Activated CD4-positive, alpha-beta memory T cell treated with anti-CD3 and anti-CD28 coated beads, Interleukin-2, amount 10 ng/mL, durations not matched to agents 7 days and 5 days (primary cell): ENCODE results near the gene CCDC78. TPM values are rescaled to one million over a fixed set of nuclear protein-coding genes. Genes with fewer than 3 reads are reported as not detected.

Source experiments
- CTCF ChIA-PET: fragments of 350-600 bp; sonication (Branson Sonifier 250); formaldehyde crosslinking; loops from one replicate; lab custom pipeline; 2021; ENCODE audit warnings: antibody characterized with exemption, inconsistent platforms; lab: Charles Lee
- POLR2A ChIA-PET: fragments of 350-600 bp; sonication (Branson Sonifier 250); formaldehyde crosslinking; loops from one replicate; lab custom pipeline; 2021; ENCODE audit warnings: antibody characterized with exemption; lab: Charles Lee
- DNase-seq: peaks from one replicate; pipeline ENCODE4 v3.0.0-alpha.2; 2020
- H3K27ac Mint-ChIP-seq: one replicate; pipeline ENCODE4 v1.8.0; 2021; ENCODE audit warnings: mild to moderate bottlenecking, mixed read lengths
- H3K27me3 Mint-ChIP-seq: one replicate; pipeline ENCODE4 v1.8.0; 2021; ENCODE audit warnings: mixed read lengths
- H3K36me3 Mint-ChIP-seq: one replicate; pipeline ENCODE4 v1.8.0; 2021; ENCODE audit warnings: low read depth, mixed read lengths
- H3K4me1 Mint-ChIP-seq: one replicate; pipeline ENCODE4 v1.8.0; 2021; ENCODE audit warnings: mixed read lengths
- H3K4me3 Mint-ChIP-seq: one replicate; pipeline ENCODE4 v1.8.0; 2021; ENCODE audit warnings: mild to moderate bottlenecking, mixed read lengths
- H3K9me3 Mint-ChIP-seq: one replicate; pipeline ENCODE4 v1.8.0; 2021; ENCODE audit warnings: mixed read lengths
- total RNA-seq, 2 experiments: library from RNA; stranded (reverse); gene quantifications; one replicate each; pipeline ENCODE4 v1.2.3, GENCODE V29; 2021

CCDC78 gene
- total RNA-seq, 2 experiments from 2014 or later = 1.9 to 2.3 TPM

DNA sequence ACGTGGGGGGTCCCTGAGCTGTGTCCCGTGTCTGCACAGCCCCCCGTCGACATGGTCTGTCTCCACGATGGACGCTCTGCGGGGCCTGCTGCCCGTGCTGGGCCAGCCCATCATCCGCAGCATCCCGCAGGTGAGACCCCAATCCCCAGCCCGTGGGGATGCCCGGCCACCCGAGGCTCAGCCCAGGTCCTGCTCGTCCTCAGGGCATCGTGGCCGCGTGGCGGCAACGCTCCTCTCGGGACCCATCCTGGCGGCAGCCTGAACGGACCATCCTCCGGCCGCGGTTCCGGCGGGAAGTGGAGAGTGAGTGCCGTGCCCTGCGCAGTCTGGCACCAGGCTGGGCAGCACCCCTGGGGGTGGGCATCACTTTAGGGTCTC, 39.2 kb upstream of the CCDC78 start:
- Mint-ChIP-seq H3K36me3 (no peaks in the 10 kb centered on the region), H3K4me1 (no peaks in the 10 kb centered on the region), H3K27ac (no peak overlapping the region), H3K9me3 (no peaks in the 10 kb centered on the region), H3K4me3 (no peak overlapping the region), H3K27me3 (no peaks in the 10 kb centered on the region)
- DNase-seq = no peak
- ChIA-PET CTCF (interaction anchor here (1.5 kb wide), 1 partner anchor 25 kb away, joined by 3 read pairs; the partner anchor contains the start of gene CIAO3), POLR2A (interaction anchor here (0.7 kb wide), 1 partner anchor 13 kb away, joined by 3 read pairs; no protein-coding TSS in a partner anchor)

DNA sequence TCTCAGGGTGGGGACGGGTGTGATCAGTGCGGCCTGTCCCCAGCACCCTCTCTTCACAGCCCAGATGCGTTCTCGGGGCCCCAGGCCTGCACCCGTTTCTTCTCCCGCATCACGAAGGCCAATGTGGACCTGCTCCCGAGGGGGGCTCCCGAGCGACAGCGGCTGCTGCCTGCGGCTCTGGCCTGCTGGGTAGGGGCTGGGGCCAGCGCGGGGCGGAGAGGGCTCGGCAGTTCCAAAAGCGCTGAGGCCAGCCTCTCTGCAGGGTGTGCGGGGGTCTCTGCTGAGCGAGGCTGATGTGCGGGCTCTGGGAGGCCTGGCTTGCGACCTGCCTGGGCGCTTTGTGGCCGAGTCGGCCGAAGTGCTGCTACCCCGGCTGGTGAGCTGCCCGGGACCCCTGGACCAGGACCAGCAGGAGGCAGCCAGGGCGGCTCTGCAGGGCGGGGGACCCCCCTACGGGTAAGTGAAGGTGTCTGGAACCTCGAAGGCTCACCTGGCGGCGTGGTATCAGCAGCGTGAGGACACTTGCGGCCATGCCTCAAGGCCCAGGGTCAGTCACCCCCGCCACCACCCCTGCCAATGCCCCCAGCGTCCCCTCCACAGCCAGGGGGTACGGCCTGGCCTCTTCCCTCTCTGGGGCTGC, 38.7 kb upstream of the CCDC78 start:
- CTCF ChIA-PET = no interaction called here
- no peak overlapping the region for H3K4me3 Mint-ChIP-seq
- H3K4me1 Mint-ChIP-seq = no peaks in the 10 kb centered on the region
- no peaks in the 10 kb centered on the region for H3K27me3 Mint-ChIP-seq
- POLR2A ChIA-PET = no interaction called here
- no peak for DNase-seq
- no peak overlapping the region for H3K27ac Mint-ChIP-seq
- H3K9me3 Mint-ChIP-seq = no peaks in the 10 kb centered on the region
- no peaks in the 10 kb centered on the region for H3K36me3 Mint-ChIP-seq

DNA sequence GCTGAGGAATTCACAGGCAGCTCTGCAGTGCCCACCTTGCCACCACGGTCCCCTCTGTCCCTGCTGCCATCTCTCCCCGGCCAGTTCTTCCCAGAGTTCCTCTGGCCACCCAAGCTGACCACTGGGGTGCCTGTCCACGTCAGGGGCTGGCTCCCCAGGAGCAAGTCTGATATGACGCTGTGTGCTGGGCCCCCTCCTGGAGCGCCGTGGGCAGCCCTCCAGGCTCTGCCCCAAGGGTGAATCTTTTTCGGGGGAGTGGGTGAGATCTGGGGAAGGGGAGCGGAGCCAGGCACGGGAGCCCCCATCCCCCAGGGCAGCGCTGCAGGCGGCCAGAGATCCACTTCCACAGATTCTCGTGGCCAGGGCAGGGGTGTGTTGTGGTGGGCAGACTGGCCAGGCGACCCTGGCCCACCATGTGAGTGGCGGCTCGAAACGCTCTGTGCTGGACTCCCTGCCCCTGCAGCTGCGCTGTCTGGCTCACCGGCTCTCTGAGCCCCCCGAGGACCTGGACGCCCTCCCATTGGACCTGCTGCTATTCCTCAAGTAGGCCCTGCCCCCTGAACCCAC, 38.0 kb upstream of the CCDC78 start:
- ChIA-PET POLR2A (no interaction called here), CTCF (no interaction called here)
- DNase-seq = no peak
- H3K36me3 Mint-ChIP-seq = no peaks in the 10 kb centered on the region
- no peaks in the 10 kb centered on the region for H3K9me3 Mint-ChIP-seq
- no peak overlapping the region for H3K4me3 Mint-ChIP-seq
- H3K27me3 Mint-ChIP-seq = no peaks in the 10 kb centered on the region
- no peaks in the 10 kb centered on the region for H3K4me1 Mint-ChIP-seq
- H3K27ac Mint-ChIP-seq = no peak overlapping the region

DNA sequence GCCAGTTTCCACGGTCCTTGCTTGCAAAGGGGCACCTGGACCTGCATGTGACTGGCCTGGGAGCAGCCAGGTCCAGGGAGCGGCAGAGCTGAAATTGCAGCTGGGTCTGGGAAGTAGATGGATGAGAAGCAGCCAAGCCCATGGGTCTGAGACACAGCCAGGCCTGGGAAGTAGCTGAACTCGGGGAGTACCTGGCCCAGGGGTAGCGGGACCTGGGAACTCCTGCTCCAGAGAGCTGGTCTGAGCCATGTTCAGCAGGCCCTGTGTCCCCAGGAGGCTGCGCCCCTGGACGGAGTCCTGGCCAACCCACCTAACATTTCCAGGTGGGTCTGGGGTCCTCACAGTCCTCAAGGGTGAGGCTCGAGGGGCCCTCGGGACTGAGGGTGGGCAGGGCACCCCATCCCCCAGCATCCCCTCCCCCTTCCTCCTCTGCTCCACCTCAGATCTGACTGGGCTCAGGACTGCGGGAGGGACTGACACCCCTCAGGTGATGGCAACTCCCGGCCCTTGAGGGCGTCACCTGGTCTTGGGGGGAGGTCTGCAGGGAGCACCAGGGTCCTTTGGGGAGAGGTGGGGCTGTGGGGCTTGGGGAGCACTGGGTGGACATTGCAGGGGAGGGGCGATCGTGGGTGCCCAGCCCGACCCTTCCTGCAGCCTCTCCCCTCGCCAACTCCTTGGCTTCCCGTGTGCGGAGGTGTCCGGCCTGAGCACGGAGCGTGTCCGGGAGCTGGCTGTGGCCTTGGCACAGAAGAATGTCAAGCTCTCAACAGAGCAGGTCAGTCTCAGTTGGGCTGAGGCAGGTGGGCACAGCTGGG, 37.3 kb upstream of the CCDC78 start:
- Mint-ChIP-seq H3K27me3 (no peaks in the 10 kb centered on the region), H3K4me3 (no peak overlapping the region), H3K36me3 (no peaks in the 10 kb centered on the region), H3K27ac (no peak overlapping the region), H3K4me1 (no peaks in the 10 kb centered on the region), H3K9me3 (no peaks in the 10 kb centered on the region)
- no peak for DNase-seq
- ChIA-PET POLR2A (no interaction called here), CTCF (no interaction called here)

DNA sequence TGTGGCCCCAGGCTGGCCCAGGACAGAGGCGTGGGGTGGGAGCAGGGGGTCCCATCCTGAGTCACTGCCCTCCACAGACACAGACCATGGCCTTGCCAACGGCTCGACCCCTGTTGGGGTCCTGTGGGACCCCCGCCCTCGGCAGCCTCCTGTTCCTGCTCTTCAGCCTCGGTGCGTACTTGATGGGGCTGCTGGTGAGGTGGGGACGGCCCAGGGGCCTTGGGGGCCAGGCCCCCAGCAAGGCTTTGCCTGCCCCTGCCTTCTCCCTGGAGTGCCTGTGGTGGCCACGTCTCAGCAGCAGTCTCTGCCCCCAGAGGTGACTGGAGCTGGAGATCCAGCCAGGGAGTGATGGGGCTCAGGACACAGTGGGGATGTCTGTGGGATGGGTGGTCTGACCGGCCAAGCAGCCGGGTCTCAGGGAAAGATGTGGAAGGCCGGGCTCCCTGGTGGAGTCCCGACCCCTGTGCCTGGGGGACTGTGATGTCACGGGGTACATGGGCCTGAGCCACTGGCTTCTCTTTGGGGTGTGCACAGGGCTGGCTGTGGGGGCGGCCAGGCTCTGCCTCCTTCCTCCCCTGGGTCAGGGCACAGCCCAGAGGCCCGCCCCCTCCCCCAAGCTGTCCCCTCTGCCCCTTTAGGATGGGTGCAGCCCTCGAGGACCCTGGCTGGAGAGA, 36.5 kb upstream of the CCDC78 start:
- ChIA-PET POLR2A (interaction anchor here (0.8 kb wide), 1 partner anchor 13 kb away, joined by 3 read pairs; no protein-coding TSS in a partner anchor), CTCF (no interaction called here)
- H3K36me3 Mint-ChIP-seq = no peaks in the 10 kb centered on the region
- DNase-seq = no peak
- no peak overlapping the region for H3K27ac Mint-ChIP-seq
- no peaks in the 10 kb centered on the region for H3K27me3 Mint-ChIP-seq
- no peak overlapping the region for H3K4me3 Mint-ChIP-seq
- H3K4me1 Mint-ChIP-seq = no peaks in the 10 kb centered on the region
- H3K9me3 Mint-ChIP-seq = no peaks in the 10 kb centered on the region

DNA sequence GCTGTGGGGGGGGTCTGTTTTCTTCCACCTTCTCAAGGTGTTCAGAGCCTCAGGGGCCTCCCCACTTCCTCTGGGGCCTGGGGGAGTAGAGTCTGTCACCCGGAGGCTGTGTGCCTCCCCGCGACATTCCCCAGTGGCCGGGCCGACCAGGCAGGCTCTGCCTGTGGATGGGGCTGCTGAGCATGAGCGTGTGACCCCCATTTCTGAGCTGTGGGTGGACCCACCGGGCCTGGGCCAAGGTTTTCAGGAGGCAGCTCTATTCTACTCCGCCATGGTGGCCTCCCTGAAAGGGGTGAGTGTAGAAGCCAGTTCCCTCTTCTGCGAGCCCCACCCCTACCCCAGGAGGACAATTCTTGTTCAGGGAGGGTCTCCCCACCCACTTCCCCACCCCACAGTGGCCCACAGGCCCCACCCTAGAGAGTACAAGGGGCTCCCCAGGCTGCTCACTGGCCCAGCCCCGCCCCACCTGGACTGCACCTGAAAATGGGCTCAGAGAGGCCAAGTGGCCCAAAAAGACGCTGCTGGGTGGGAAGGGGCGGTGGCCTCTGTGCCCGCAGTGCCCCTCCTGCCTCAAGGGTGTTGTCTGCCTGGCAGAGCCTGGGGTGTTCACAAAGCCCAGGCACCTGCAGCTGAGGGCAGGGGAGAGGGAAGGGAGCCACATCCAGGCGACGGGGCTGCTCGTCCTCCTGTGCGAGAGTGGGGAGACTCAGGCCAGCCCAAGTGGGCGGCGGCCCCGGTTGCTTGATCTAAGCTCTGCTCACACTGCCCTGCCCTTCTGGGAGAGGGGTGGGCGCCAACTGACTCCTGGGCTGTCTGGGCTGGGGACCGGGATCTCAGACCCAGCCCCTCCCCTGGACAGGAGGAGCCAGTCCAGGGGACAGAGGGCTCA, 35.6 kb upstream of the CCDC78 start:
- CTCF ChIA-PET = no interaction called here
- Mint-ChIP-seq H3K4me3 (no peak overlapping the region), H3K36me3 (no peaks in the 10 kb centered on the region), H3K27me3 (peaks cover 2% of the 10 kb centered on the region), H3K4me1 (no peaks in the 10 kb centered on the region), H3K9me3 (no peaks in the 10 kb centered on the region), H3K27ac (no peak overlapping the region)
- DNase-seq = no peak
- POLR2A ChIA-PET = interaction anchor here (0.8 kb wide), 1 partner anchor 12 kb away, joined by 3 read pairs; no protein-coding TSS in a partner anchor

DNA sequence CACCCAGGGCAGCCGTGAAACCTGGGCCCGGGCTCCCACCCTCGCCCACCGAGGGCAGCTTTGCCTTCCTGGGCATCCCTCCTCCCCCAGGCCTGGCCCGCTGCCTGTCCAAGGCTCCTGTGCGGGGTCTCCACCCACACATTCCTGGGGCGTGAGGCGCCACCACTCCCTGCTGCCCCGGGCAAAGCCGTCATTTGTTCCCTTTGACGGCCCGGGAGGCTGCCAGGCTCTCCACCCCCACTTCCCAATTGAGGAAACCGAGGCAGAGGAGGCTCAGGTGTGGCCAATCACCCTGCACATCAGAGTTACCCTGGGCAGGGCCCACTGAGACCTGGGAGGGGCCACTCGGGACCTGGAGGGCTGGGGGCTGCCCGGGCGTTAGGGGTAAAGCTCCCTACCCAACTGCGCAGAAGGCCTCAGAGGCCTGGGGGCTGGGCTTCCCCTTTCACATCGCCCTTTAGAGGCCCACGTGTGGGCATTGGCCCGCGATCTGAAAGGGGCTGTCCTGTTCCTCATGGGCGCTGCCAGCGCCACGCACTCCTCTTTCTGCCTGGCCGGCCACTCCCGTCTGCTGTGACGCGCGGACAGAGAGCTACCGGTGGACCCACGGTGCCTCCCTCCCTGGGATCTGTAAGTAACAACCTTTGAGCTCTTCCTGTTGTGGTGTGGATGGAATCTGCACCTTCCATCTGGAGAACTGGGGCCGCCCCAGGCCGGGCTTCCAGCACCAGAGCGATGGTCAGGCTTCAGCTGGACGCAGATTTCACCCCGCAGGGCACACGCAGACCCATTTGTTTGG, 34.5 kb upstream of the CCDC78 start, which contains the start of gene MSLN:
Gene MSLN, plus strand, starts transcription at position 190 of the 799 bp plus-strand sequence. CDS start 1,947 bp downstream, outside the sequence.
- H3K27me3 Mint-ChIP-seq = peaks cover 9% of the 10 kb centered on the region
- H3K36me3 Mint-ChIP-seq = no peaks in the 10 kb centered on the region
- no peak for DNase-seq
- H3K9me3 Mint-ChIP-seq = no peaks in the 10 kb centered on the region
- CTCF ChIA-PET = no interaction called here
- H3K4me1 Mint-ChIP-seq = no peaks in the 10 kb centered on the region
- no peak within 1 kb of the TSS for H3K4me3 Mint-ChIP-seq
- POLR2A ChIA-PET = no interaction called here
- no peak within 1 kb of the TSS for H3K27ac Mint-ChIP-seq

DNA sequence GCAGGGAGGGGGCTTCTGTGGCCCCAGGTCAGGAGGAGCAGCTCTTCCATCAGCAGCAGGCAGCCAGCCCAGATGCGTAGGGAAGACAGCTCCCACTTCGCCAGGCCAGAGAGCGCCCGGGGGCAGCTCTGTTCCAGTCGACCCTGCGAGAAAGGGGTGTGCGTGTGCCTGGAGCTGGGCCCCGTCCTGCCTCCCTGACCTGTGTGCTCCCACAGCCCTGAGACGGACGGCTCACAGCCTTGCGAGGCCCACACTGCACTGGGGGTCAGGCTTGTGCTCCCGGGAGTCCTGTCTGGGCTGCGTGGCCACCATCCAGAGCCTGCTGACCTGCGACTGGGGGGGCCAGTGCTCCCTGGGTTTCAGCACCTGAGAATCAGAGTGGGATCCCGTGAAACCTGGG, 33.8 kb upstream of the CCDC78 start:
- ChIA-PET POLR2A (no interaction called here), CTCF (no interaction called here)
- no peaks in the 10 kb centered on the region for H3K4me1 Mint-ChIP-seq
- no peaks in the 10 kb centered on the region for H3K9me3 Mint-ChIP-seq
- no peak overlapping the region for H3K4me3 Mint-ChIP-seq
- no peak for DNase-seq
- H3K36me3 Mint-ChIP-seq = no peaks in the 10 kb centered on the region
- no peak overlapping the region for H3K27ac Mint-ChIP-seq
- peaks cover 11% of the 10 kb centered on the region for H3K27me3 Mint-ChIP-seq

DNA sequence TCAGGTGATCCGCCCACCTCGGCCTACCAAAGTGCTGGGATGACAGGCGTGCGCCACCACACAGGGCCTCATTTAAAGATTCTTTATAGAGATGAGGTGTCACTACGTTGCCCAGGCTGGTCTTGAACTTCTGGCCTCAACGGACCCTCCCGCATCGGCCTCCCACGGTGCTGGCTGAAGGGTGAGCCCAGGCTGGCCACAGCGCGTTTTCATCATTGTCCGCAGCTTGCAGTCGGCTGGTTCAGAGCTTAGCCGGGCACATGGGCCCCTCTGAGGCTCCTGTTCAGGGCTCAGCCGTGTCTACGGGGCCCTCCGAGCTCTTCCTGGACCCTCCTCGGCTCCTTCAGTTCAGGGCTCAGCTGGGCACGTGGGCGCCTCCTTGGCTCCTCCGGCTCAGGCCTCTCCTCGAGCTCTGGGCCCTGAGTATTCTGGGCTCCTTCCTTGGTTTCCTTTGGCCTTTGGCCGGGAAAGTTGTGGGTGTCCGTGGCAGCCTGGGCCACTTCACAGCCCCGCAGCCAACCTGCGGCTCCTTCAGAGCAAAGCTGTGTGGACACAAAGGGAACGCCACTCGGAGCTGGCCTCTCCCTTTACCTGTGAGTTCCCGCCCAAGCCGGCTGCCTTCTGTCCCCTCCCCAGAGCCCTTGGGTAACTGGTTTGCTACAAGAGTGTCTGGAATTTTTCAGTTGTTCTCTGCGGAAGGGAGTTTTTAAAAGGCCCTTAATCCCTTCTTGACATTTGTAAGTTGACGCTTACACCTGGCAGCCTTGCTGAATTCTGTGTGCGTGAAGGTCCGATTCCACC, 33.1 kb upstream of the CCDC78 start:
- ChIA-PET POLR2A (no interaction called here), CTCF (no interaction called here)
- DNase-seq = no peak
- Mint-ChIP-seq H3K36me3 (no peaks in the 10 kb centered on the region), H3K4me1 (no peaks in the 10 kb centered on the region), H3K27ac (no peak overlapping the region), H3K4me3 (no peak overlapping the region), H3K27me3 (peaks cover 11% of the 10 kb centered on the region), H3K9me3 (no peaks in the 10 kb centered on the region)

DNA sequence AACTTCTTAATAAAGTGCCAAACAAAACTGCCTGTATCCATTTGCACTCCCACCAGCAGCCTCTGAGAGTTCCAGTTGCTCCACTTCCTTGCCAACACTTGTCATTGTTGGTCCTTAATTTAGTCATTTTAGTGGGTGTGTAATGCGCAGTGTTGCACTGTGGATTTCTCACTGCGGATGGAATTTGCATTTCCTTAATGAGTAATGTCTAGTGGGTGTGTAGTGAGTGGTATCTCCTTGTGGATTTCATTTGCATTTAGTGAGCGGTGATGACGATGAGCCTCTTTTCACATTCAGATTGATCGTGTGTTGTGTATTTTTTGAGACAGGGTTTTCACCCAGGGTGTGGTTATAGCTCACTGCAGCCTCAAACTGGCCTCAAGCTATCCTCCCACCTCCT, 30.2 kb upstream of the CCDC78 start:
- H3K9me3 Mint-ChIP-seq = no peaks in the 10 kb centered on the region
- H3K4me3 Mint-ChIP-seq = no peak overlapping the region
- POLR2A ChIA-PET = interaction anchor here (1.0 kb wide), 1 partner anchor 20 kb away, joined by 3 read pairs; no protein-coding TSS in a partner anchor
- H3K4me1 Mint-ChIP-seq = no peaks in the 10 kb centered on the region
- no peak for DNase-seq
- no peaks in the 10 kb centered on the region for H3K36me3 Mint-ChIP-seq
- H3K27me3 Mint-ChIP-seq = peaks cover 11% of the 10 kb centered on the region
- CTCF ChIA-PET = interaction anchor here (0.5 to 1.7 kb wide), 2 partner anchors 13 to 51 kb away, joined by 3 to 6 read pairs; no protein-coding TSS in a partner anchor
- no peak overlapping the region for H3K27ac Mint-ChIP-seq

DNA sequence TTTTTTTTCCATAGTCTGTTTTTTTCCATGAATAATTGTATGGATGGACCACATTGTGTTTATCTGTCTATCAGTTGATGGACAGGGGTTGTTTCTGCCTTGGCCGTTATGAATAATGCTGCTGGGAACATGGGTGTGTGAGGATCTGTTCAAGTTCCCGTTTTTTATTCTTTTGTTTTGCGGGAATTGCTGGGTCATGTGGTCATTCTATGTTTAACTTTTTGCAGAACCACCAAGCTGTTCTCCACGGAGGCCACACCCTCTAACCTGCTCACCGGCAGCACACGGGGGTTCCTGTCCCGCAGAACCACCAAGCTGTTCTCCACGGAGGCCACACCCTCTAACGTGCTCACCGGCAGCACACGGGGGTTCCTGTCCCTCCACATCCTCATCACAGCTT, 28.4 kb upstream of the CCDC78 start:
- H3K27me3 Mint-ChIP-seq = peaks cover 11% of the 10 kb centered on the region
- H3K4me3 Mint-ChIP-seq = no peak overlapping the region
- no peaks in the 10 kb centered on the region for H3K4me1 Mint-ChIP-seq
- ChIA-PET POLR2A (no interaction called here), CTCF (no interaction called here)
- H3K9me3 Mint-ChIP-seq = no peaks in the 10 kb centered on the region
- no peak overlapping the region for H3K27ac Mint-ChIP-seq
- DNase-seq = no peak
- H3K36me3 Mint-ChIP-seq = no peaks in the 10 kb centered on the region
